GM19035 (cell line): ENCODE results near the gene CUTA.

ENCODE experiments used
- ATAC-seq: cut with Tn5 transposase; IDR thresholded peaks from one replicate; pipeline ENCODE4 v1.9.1; 2021; ENCODE audit not compliant: unreplicated experiment

The CUTA gene

GRCh38 chr6:33417903-33418689, at the start of gene CUTA:
TSS of gene CUTA (minus strand) at chr6:33418107. CDS start at chr6:33418000, 107 bp downstream.
- ATAC-seq, result peak; percentile 88

GRCh38 chr6:33467091-33467490, 49.2 kb upstream of the CUTA start:
- no peak for ATAC-seq

GRCh38 chr6:33466075-33466735, 48.3 kb upstream of the CUTA start:
- ATAC-seq, result no peak

- no peak for ATAC-seq
Observed at GRCh38 chr6:33459226-33459625, 41.3 kb upstream of the CUTA start.

- ATAC-seq, result no peak
Observed at GRCh38 chr6:33458676-33459075, 40.8 kb upstream of the CUTA start.

GRCh38 chr6:33456156-33456555, 38.2 kb upstream of the CUTA start:
- ATAC-seq, result no peak

GRCh38 chr6:33455051-33455450, 37.1 kb upstream of the CUTA start:
- ATAC-seq, result no peak

GRCh38 chr6:33454009-33454946, 36.4 kb upstream of the CUTA start, which contains the start of gene ZBTB9:
TSS of gene ZBTB9 (plus strand) at chr6:33454576. CDS start at chr6:33455101, 525 bp downstream.
- peak; percentile 96 for ATAC-seq

- no peak for ATAC-seq
Observed at GRCh38 chr6:33453393-33454008, 35.6 kb upstream of the CUTA start.

- ATAC-seq, result no peak
Observed at GRCh38 chr6:33452496-33452895, 34.6 kb upstream of the CUTA start.

- no peak for ATAC-seq
Observed at GRCh38 chr6:33451606-33452005, 33.7 kb upstream of the CUTA start.

GRCh38 chr6:33450434-33450833, 32.5 kb upstream of the CUTA start:
- no peak for ATAC-seq

- no peak for ATAC-seq
Observed at GRCh38 chr6:33446356-33446755, 28.4 kb upstream of the CUTA start.

- ATAC-seq, result no peak
Observed at GRCh38 chr6:33445119-33445603, 27.3 kb upstream of the CUTA start.

GRCh38 chr6:33443619-33444504, 26.0 kb upstream of the CUTA start:
- no peak for ATAC-seq

- ATAC-seq, result no peak
Observed at GRCh38 chr6:33443025-33443424, 25.1 kb upstream of the CUTA start.

GRCh38 chr6:33442283-33442682, 24.4 kb upstream of the CUTA start:
- no peak for ATAC-seq

- ATAC-seq, result no peak
Observed at GRCh38 chr6:33441457-33441856, 23.6 kb upstream of the CUTA start.

- no peak for ATAC-seq
Observed at GRCh38 chr6:33440649-33441309, 22.9 kb upstream of the CUTA start.
